GM23338 (cell line): ENCODE data around the gene CHST15. TPM values are rescaled to one million over a fixed set of nuclear protein-coding genes. Genes with fewer than 3 reads are reported as not detected.

Source experiments
- ATAC-seq: fragments of 200-7000 bp; cut with Tn5 transposase; 3 replicates; pipeline ENCODE4 v1.9.1; 2020
- DNase-seq: peaks from one replicate; pipeline ENCODE4 v3.0.0-alpha.2; 2015; ENCODE audit warnings: low spot score
- H2AFZ ChIP-seq: fragments of 200-600 bp; sonication (generic); 2 replicates; pipeline ENCODE4 v1.8.0; 2016; ENCODE audit warnings: antibody characterized with exemption, mild to moderate bottlenecking, moderate library complexity
- H3F3A ChIP-seq: fragments of 200-600 bp; sonication (generic); replicated peaks from 2 replicates; pipeline ENCODE4 v1.8.0; 2017; ENCODE audit warnings: antibody characterized with exemption, mixed run types, low read depth
- H3K27ac ChIP-seq: fragments of 200-600 bp; sonication (generic); 2 replicates; pipeline ENCODE4 v1.6.1; 2016; ENCODE audit warnings: low read depth
- H3K27me3 ChIP-seq: fragments of 200-600 bp; sonication (generic); 2 replicates; pipeline ENCODE4 v1.8.0; 2016; ENCODE audit warnings: mild to moderate bottlenecking, mixed run types, moderate library complexity; ENCODE audit not compliant: insufficient read depth
- H3K36me3 ChIP-seq: fragments of 200-600 bp; sonication (generic); 2 replicates; pipeline ENCODE4 v1.8.0; 2016; ENCODE audit warnings: mild to moderate bottlenecking; ENCODE audit not compliant: insufficient read depth
- H3K4me1 ChIP-seq: fragments of 200-600 bp; sonication (generic); 2 replicates; pipeline ENCODE4 v1.8.0; 2016; ENCODE audit warnings: mild to moderate bottlenecking, moderate library complexity; ENCODE audit not compliant: insufficient read depth
- H3K4me2 ChIP-seq: fragments of 200-600 bp; sonication (generic); 2 replicates; pipeline ENCODE4 v1.7.1; 2017; ENCODE audit warnings: mixed run types
- H3K4me3 ChIP-seq: fragments of 200-600 bp; sonication (generic); 2 replicates; pipeline ENCODE4 v1.6.1; 2016; ENCODE audit warnings: mixed run types
- H3K79me2 ChIP-seq: fragments of 200-600 bp; sonication (generic); replicated peaks from 2 replicates; pipeline ENCODE4 v1.8.0; 2017; ENCODE audit warnings: mild to moderate bottlenecking; ENCODE audit not compliant: insufficient read depth
- H3K9me2 ChIP-seq: fragments of 200-600 bp; sonication (generic); 2 replicates; pipeline ENCODE4 v1.8.0; 2017; ENCODE audit not compliant: insufficient read depth
- H4K20me1 ChIP-seq: fragments of 200-600 bp; sonication (generic); replicated peaks from 2 replicates; pipeline ENCODE4 v1.8.0; 2017; ENCODE audit warnings: mild to moderate bottlenecking; ENCODE audit not compliant: insufficient read depth
- H3K27ac Mint-ChIP-seq: 2 replicates; pipeline ENCODE4 v1.8.0; 2020; ENCODE audit warnings: inconsistent platforms, mild to moderate bottlenecking, moderate library complexity, mixed read lengths
- H3K27me3 Mint-ChIP-seq: 3 replicates; pipeline ENCODE4 v1.8.0; 2022; ENCODE audit warnings: low read depth, mild to moderate bottlenecking, moderate library complexity, mixed read lengths, inconsistent platforms; ENCODE audit not compliant: insufficient read depth, poor library complexity
- H3K36me3 Mint-ChIP-seq: 3 replicates; pipeline ENCODE4 v1.8.0; 2021; ENCODE audit warnings: low read depth, mild to moderate bottlenecking, inconsistent platforms, moderate library complexity, mixed read lengths
- H3K4me1 Mint-ChIP-seq: 3 replicates; pipeline ENCODE4 v1.8.0; 2020; ENCODE audit warnings: mild to moderate bottlenecking, inconsistent platforms, mixed read lengths
- H3K4me3 Mint-ChIP-seq: 3 replicates; pipeline ENCODE4 v1.8.0; 2021; ENCODE audit warnings: moderate library complexity, mild to moderate bottlenecking, inconsistent platforms, mixed read lengths
- H3K9me3 Mint-ChIP-seq: 3 replicates; pipeline ENCODE4 v1.8.0; 2020; ENCODE audit warnings: moderate library complexity, mild to moderate bottlenecking, inconsistent platforms, mixed read lengths
- CREB1 ChIP-seq: fragments of 250-450 bp; sonication (Bioruptor Pico); IDR thresholded peaks from 2 replicates; pipeline ENCODE4 v1.5.0; 2020; ENCODE audit warnings: low read depth, mild to moderate bottlenecking, moderate library complexity
- EZH2 ChIP-seq: fragments of 200-600 bp; sonication (generic); IDR thresholded peaks from one replicate; pipeline ENCODE4 v1.8.0; 2017; ENCODE audit warnings: antibody characterized with exemption, mild to moderate bottlenecking, low read depth; ENCODE audit not compliant: unreplicated experiment
- EZH2phosphoT487 ChIP-seq: fragments of 200-600 bp; sonication (generic); IDR thresholded peaks from one replicate; pipeline ENCODE4 v1.8.1; 2018; ENCODE audit warnings: antibody characterized with exemption; ENCODE audit not compliant: unreplicated experiment
- JUNB ChIP-seq: IDR thresholded peaks from one replicate; pipeline ENCODE4 v1.6.1; 2016; ENCODE audit warnings: antibody characterized with exemption; ENCODE audit not compliant: unreplicated experiment
- NANOG ChIP-seq: IDR thresholded peaks from 2 replicates; pipeline ENCODE4 v1.6.1; 2016; ENCODE audit warnings: antibody characterized with exemption, borderline replicate concordance
- POLR2AphosphoS5 ChIP-seq: IDR thresholded peaks from 2 replicates; pipeline ENCODE4 v1.6.1; 2016; ENCODE audit warnings: antibody characterized with exemption, low read depth
- STAT1 ChIP-seq: IDR thresholded peaks from one replicate; pipeline ENCODE4 v1.6.1; 2016; ENCODE audit warnings: antibody characterized with exemption; ENCODE audit not compliant: unreplicated experiment
- ZNF114 ChIP-seq: fragments of 250-450 bp; sonication (Bioruptor Pico); IDR thresholded peaks from 2 replicates; pipeline ENCODE4 v1.5.0; 2020; ENCODE audit warnings: mild to moderate bottlenecking, moderate library complexity
- ZNF331 ChIP-seq: fragments of 250-450 bp; sonication (Bioruptor Pico); IDR thresholded peaks from 2 replicates; pipeline ENCODE4 v1.5.0; 2020; ENCODE audit warnings: low read depth, mild to moderate bottlenecking, moderate library complexity
- polyA plus RNA-seq: library from polyadenylated mRNA; unstranded; fragments of >200 nt; fragmentation: Nextera tagmentation; extraction: Ambion mirVana; gene quantifications from 2 replicates; pipeline ENCODE4 v1.2.1, GENCODE V29; 2016
- total RNA-seq: library from RNA; depleted of rRNA; stranded (reverse); fragments of >200 nt; shearing (Covaris generic); gene quantifications from 2 replicates; pipeline ENCODE4 v1.2.3, GENCODE V29; 2014
- TF ChIP-seq, protein P1 (sequence below), 2 experiments: fragments of 200-600 bp in 1 of 2; sonication (generic) in 1 of 2; conservative IDR thresholded peaks; 2 replicates each; pipeline versions ENCODE4 v1.5.1 to v1.6.1; 2016 to 2017; ENCODE audit warnings: antibody characterized with exemption in 2 of 2, low read depth in 2 of 2, mild to moderate bottlenecking in 2 of 2, moderate library complexity in 1 of 2
- TF ChIP-seq, protein P2 (sequence below): fragments of 250-450 bp; sonication (Bioruptor Pico); IDR thresholded peaks from 2 replicates; pipeline ENCODE4 v1.5.0; 2020; ENCODE audit warnings: mild to moderate bottlenecking, moderate library complexity
- TF ChIP-seq, protein P3 (sequence below): IDR thresholded peaks from one replicate; pipeline ENCODE4 v1.6.1; 2018; ENCODE audit warnings: antibody characterized with exemption; ENCODE audit not compliant: unreplicated experiment
- TF ChIP-seq, protein P4 (sequence below): IDR thresholded peaks from 2 replicates; pipeline ENCODE4 v1.6.1; 2016; ENCODE audit warnings: antibody characterized with exemption

The CHST15 gene
- total and polyA plus RNA-seq, 2 experiments from 2014 or later, result 2.6 to 11.2 TPM

DNA sequence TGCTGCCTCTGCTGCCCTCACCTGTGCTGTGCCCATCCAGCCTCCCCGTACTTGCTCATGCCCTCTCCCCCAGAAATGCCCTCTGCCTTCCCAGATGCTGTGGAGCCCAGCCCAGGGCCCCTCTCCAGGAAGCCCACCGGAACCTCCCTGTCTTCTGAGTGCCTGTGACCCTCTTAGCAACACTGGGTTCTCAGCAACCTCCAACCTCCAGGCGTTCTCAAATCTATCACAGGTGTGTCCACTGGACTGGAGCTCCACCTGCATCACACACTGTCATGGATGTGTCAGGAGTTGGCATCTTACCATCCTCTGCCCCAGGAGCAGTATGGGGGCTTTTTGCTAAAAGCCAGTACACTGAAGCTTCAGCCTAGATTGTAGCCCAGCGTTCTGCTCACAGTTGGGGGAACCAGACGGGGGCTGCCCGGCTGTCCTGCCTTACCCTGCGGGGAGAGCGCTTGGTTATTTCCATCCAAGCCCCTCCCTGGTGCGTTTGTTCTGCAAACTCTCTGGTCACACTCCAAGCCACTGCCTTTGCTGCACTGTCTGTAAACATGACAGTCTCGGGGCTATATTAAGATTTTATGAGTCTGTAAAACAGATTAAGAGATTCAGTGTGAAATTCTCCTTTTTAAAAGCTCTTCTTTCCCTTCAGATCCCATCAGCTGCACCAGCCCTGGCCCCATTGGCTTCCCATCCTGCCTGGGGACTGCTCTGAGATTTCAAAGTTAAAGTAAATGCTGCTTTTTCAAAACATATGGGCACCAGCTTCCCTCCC, 130.5 kb downstream of the CHST15 start:
- Histone ChIP-seq H3K27ac (no peak overlapping the region), H3K27me3 (no peaks in the 10 kb centered on the region), H4K20me1 (no peaks in the 10 kb centered on the region), H3K4me1 (no peaks in the 10 kb centered on the region), H3K9me2 (no peaks in the 10 kb centered on the region), H3K4me2 (no peak overlapping the region), H3F3A (no peaks in the 10 kb centered on the region), H2AFZ (no peak overlapping the region), H3K79me2 (no peaks in the 10 kb centered on the region), H3K4me3 (no peak overlapping the region), H3K36me3 (no peaks in the 10 kb centered on the region)
- peaks cover 11% of the 10 kb centered on the region for H3K27me3 Mint-ChIP-seq
- ATAC-seq, result no peak
- peaks cover 5% of the 10 kb centered on the region for H3K4me1 Mint-ChIP-seq
- H3K27ac Mint-ChIP-seq, result no peak overlapping the region
- no peaks in the 10 kb centered on the region for H3K36me3 Mint-ChIP-seq
- no peak for DNase-seq
- TF ChIP-seq CREB1, result no peak
- TF ChIP-seq, protein P1, sequence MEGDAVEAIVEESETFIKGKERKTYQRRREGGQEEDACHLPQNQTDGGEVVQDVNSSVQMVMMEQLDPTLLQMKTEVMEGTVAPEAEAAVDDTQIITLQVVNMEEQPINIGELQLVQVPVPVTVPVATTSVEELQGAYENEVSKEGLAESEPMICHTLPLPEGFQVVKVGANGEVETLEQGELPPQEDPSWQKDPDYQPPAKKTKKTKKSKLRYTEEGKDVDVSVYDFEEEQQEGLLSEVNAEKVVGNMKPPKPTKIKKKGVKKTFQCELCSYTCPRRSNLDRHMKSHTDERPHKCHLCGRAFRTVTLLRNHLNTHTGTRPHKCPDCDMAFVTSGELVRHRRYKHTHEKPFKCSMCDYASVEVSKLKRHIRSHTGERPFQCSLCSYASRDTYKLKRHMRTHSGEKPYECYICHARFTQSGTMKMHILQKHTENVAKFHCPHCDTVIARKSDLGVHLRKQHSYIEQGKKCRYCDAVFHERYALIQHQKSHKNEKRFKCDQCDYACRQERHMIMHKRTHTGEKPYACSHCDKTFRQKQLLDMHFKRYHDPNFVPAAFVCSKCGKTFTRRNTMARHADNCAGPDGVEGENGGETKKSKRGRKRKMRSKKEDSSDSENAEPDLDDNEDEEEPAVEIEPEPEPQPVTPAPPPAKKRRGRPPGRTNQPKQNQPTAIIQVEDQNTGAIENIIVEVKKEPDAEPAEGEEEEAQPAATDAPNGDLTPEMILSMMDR (conservative IDR thresholded peaks at IDR 0.05; ENCODE audit: low read depth in 2 of 2), result no peak
- TF ChIP-seq ZNF331 (CRISPR knock-in tag), result no peak
- no peak for TF ChIP-seq STAT1
- no peak for TF ChIP-seq NANOG
- TF ChIP-seq JUNB, result no peak
- no peak for TF ChIP-seq EZH2phosphoT487
- TF ChIP-seq, protein P2, sequence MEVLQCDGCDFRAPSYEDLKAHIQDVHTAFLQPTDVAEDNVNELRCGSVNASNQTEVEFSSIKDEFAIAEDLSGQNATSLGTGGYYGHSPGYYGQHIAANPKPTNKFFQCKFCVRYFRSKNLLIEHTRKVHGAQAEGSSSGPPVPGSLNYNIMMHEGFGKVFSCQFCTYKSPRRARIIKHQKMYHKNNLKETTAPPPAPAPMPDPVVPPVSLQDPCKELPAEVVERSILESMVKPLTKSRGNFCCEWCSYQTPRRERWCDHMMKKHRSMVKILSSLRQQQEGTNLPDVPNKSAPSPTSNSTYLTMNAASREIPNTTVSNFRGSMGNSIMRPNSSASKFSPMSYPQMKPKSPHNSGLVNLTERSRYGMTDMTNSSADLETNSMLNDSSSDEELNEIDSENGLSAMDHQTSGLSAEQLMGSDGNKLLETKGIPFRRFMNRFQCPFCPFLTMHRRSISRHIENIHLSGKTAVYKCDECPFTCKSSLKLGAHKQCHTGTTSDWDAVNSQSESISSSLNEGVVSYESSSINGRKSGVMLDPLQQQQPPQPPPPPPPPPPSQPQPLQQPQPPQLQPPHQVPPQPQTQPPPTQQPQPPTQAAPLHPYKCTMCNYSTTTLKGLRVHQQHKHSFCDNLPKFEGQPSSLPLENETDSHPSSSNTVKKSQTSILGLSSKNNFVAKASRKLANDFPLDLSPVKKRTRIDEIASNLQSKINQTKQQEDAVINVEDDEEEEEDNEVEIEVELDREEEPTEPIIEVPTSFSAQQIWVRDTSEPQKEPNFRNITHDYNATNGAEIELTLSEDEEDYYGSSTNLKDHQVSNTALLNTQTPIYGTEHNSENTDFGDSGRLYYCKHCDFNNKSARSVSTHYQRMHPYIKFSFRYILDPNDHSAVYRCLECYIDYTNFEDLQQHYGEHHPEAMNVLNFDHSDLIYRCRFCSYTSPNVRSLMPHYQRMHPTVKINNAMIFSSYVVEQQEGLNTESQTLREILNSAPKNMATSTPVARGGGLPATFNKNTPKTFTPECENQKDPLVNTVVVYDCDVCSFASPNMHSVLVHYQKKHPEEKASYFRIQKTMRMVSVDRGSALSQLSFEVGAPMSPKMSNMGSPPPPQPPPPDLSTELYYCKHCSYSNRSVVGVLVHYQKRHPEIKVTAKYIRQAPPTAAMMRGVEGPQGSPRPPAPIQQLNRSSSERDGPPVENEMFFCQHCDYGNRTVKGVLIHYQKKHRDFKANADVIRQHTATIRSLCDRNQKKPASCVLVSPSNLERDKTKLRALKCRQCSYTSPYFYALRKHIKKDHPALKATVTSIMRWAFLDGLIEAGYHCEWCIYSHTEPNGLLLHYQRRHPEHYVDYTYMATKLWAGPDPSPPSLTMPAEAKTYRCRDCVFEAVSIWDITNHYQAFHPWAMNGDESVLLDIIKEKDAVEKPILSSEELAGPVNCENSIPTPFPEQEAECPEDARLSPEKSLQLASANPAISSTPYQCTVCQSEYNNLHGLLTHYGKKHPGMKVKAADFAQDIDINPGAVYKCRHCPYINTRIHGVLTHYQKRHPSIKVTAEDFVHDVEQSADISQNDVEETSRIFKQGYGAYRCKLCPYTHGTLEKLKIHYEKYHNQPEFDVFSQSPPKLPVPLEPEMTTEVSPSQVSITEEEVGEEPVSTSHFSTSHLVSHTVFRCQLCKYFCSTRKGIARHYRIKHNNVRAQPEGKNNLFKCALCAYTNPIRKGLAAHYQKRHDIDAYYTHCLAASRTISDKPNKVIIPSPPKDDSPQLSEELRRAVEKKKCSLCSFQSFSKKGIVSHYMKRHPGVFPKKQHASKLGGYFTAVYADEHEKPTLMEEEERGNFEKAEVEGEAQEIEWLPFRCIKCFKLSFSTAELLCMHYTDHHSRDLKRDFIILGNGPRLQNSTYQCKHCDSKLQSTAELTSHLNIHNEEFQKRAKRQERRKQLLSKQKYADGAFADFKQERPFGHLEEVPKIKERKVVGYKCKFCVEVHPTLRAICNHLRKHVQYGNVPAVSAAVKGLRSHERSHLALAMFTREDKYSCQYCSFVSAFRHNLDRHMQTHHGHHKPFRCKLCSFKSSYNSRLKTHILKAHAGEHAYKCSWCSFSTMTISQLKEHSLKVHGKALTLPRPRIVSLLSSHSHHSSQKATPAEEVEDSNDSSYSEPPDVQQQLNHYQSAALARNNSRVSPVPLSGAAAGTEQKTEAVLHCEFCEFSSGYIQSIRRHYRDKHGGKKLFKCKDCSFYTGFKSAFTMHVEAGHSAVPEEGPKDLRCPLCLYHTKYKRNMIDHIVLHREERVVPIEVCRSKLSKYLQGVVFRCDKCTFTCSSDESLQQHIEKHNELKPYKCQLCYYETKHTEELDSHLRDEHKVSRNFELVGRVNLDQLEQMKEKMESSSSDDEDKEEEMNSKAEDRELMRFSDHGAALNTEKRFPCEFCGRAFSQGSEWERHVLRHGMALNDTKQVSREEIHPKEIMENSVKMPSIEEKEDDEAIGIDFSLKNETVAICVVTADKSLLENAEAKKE (CRISPR knock-in tag), result no peak
- TF ChIP-seq POLR2AphosphoS5, result no peak
- TF ChIP-seq, protein P3, sequence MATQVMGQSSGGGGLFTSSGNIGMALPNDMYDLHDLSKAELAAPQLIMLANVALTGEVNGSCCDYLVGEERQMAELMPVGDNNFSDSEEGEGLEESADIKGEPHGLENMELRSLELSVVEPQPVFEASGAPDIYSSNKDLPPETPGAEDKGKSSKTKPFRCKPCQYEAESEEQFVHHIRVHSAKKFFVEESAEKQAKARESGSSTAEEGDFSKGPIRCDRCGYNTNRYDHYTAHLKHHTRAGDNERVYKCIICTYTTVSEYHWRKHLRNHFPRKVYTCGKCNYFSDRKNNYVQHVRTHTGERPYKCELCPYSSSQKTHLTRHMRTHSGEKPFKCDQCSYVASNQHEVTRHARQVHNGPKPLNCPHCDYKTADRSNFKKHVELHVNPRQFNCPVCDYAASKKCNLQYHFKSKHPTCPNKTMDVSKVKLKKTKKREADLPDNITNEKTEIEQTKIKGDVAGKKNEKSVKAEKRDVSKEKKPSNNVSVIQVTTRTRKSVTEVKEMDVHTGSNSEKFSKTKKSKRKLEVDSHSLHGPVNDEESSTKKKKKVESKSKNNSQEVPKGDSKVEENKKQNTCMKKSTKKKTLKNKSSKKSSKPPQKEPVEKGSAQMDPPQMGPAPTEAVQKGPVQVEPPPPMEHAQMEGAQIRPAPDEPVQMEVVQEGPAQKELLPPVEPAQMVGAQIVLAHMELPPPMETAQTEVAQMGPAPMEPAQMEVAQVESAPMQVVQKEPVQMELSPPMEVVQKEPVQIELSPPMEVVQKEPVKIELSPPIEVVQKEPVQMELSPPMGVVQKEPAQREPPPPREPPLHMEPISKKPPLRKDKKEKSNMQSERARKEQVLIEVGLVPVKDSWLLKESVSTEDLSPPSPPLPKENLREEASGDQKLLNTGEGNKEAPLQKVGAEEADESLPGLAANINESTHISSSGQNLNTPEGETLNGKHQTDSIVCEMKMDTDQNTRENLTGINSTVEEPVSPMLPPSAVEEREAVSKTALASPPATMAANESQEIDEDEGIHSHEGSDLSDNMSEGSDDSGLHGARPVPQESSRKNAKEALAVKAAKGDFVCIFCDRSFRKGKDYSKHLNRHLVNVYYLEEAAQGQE, result no peak
- TF ChIP-seq EZH2, result no peak
- TF ChIP-seq, protein P4, sequence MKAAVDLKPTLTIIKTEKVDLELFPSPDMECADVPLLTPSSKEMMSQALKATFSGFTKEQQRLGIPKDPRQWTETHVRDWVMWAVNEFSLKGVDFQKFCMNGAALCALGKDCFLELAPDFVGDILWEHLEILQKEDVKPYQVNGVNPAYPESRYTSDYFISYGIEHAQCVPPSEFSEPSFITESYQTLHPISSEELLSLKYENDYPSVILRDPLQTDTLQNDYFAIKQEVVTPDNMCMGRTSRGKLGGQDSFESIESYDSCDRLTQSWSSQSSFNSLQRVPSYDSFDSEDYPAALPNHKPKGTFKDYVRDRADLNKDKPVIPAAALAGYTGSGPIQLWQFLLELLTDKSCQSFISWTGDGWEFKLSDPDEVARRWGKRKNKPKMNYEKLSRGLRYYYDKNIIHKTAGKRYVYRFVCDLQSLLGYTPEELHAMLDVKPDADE, result no peak
- no peak for TF ChIP-seq ZNF114 (CRISPR knock-in tag)
- H3K4me3 Mint-ChIP-seq, result no peak overlapping the region
- peaks cover 7% of the 10 kb centered on the region for H3K9me3 Mint-ChIP-seq
